GM23338 (cell line): ENCODE data around the gene ATF6. TPM values are rescaled to one million over a fixed set of nuclear protein-coding genes. Genes with fewer than 3 reads are reported as not detected.

Experiments
- EZH2 ChIP-seq: fragments of 200-600 bp; sonication (generic); IDR thresholded peaks from one replicate; pipeline ENCODE4 v1.8.0; 2017; ENCODE audit warnings: antibody characterized with exemption, mild to moderate bottlenecking, low read depth; ENCODE audit not compliant: unreplicated experiment
- EZH2phosphoT487 ChIP-seq: fragments of 200-600 bp; sonication (generic); IDR thresholded peaks from one replicate; pipeline ENCODE4 v1.8.1; 2018; ENCODE audit warnings: antibody characterized with exemption; ENCODE audit not compliant: unreplicated experiment
- REST ChIP-seq: IDR thresholded peaks from one replicate; pipeline ENCODE4 v1.6.1; 2018; ENCODE audit warnings: antibody characterized with exemption; ENCODE audit not compliant: unreplicated experiment
- STAT1 ChIP-seq: IDR thresholded peaks from one replicate; pipeline ENCODE4 v1.6.1; 2016; ENCODE audit warnings: antibody characterized with exemption; ENCODE audit not compliant: unreplicated experiment
- ZNF114 ChIP-seq: fragments of 250-450 bp; sonication (Bioruptor Pico); IDR thresholded peaks from 2 replicates; pipeline ENCODE4 v1.5.0; 2020; ENCODE audit warnings: mild to moderate bottlenecking, moderate library complexity
- ZNF462 ChIP-seq: fragments of 250-450 bp; sonication (Bioruptor Pico); IDR thresholded peaks from 2 replicates; pipeline ENCODE4 v1.5.0; 2020; ENCODE audit warnings: mild to moderate bottlenecking, moderate library complexity
- polyA plus RNA-seq: library from polyadenylated mRNA; unstranded; fragments of >200 nt; fragmentation: Nextera tagmentation; extraction: Ambion mirVana; gene quantifications from 2 replicates; pipeline ENCODE4 v1.2.1, GENCODE V29; 2016
- total RNA-seq: library from RNA; depleted of rRNA; stranded (reverse); fragments of >200 nt; shearing (Covaris generic); gene quantifications from 2 replicates; pipeline ENCODE4 v1.2.3, GENCODE V29; 2014

The ATF6 gene
- total and polyA plus RNA-seq, 2 experiments from 2014 or later, result 5.0 to 13.5 TPM

- TF ChIP-seq ZNF462 (no peak), ZNF114 (CRISPR knock-in tag) (no peak), EZH2phosphoT487 (no peak), REST (no peak), EZH2 (no peak), STAT1 (no peak)
These were observed 34.0 kb upstream of the ATF6 start (continued) for GRCh38 chr1:161731981-161732718.
